Naive thymus-derived CD4-positive, alpha-beta T cell (primary cell): Measurements from ENCODE around the gene ZNF467. TPM values are rescaled to one million over a fixed set of nuclear protein-coding genes. Genes with fewer than 3 reads are reported as not detected.

Source experiments
- ATAC-seq: fragments of 150-1000 bp; cut with Tn5 transposase; 2 replicates; pipeline ENCODE4 v1.10.0; 2021; ENCODE audit warnings: mild to moderate bottlenecking, moderate library complexity
- CTCF ChIA-PET: fragments of 350-600 bp; sonication (Branson Sonifier 250); formaldehyde crosslinking; loops from one replicate; lab custom pipeline; 2021; ENCODE audit warnings: antibody characterized with exemption; lab: Charles Lee
- POLR2A ChIA-PET: fragments of 350-600 bp; sonication (Branson Sonifier 250); formaldehyde crosslinking; loops from one replicate; lab custom pipeline; 2021; ENCODE audit warnings: antibody characterized with exemption, inconsistent platforms; lab: Charles Lee
- DNase-seq, 9 donors: peaks; one replicate each; pipeline versions ENCODE4 v3.0.0 to v3.0.0-alpha.2; 2020 to 2022; ENCODE audit warnings: mixed read lengths in 1 of 9
- H3K27ac ChIP-seq: one replicate; pipeline ENCODE4 v1.7.0; 2013; ENCODE audit warnings: mild to moderate bottlenecking, low read depth, low read length, moderate library complexity
- H3K27me3 ChIP-seq, 2 donors: one replicate each; pipeline ENCODE4 v1.7.0; 2013; ENCODE audit warnings: low read length in 2 of 2, mild to moderate bottlenecking in 2 of 2, moderate library complexity in 2 of 2; ENCODE audit not compliant: control insufficient read depth in 2 of 2, insufficient read depth in 2 of 2
- H3K36me3 ChIP-seq, 3 experiments: 1 replicate in 2 of 3; 2 replicates in 1 of 3; pipeline ENCODE4 v1.7.0; 2013; ENCODE audit warnings: low read length in 3 of 3, mild to moderate bottlenecking in 3 of 3, moderate library complexity in 1 of 3; ENCODE audit not compliant: insufficient read depth in 3 of 3, control insufficient read depth in 2 of 3
- H3K4me1 ChIP-seq, 2 donors: one replicate each; pipeline ENCODE4 v1.7.0; 2013; ENCODE audit warnings: low read length in 2 of 2, mild to moderate bottlenecking in 2 of 2, moderate library complexity in 1 of 2; ENCODE audit not compliant: control insufficient read depth in 2 of 2, insufficient read depth in 2 of 2
- H3K4me3 ChIP-seq: 2 replicates; pipeline ENCODE4 v1.7.0; 2013; ENCODE audit warnings: mild to moderate bottlenecking, low read length
- H3K9me3 ChIP-seq, 3 experiments: 1 replicate in 2 of 3; 2 replicates in 1 of 3; pipeline ENCODE4 v1.7.0; 2013; ENCODE audit warnings: low read length in 3 of 3; ENCODE audit not compliant: control insufficient read depth in 2 of 3
- H3K27ac Mint-ChIP-seq, 9 donors: one replicate each; pipeline ENCODE4 v1.8.0; 2020 to 2022; ENCODE audit warnings: mixed read lengths in 9 of 9, mild to moderate bottlenecking in 8 of 9, moderate library complexity in 5 of 9, inconsistent platforms in 2 of 9
- H3K27me3 Mint-ChIP-seq, 5 donors: one replicate each; pipeline ENCODE4 v1.8.0; 2021 to 2022; ENCODE audit warnings: mixed read lengths in 5 of 5, mild to moderate bottlenecking in 1 of 5
- H3K36me3 Mint-ChIP-seq, 5 donors: one replicate each; pipeline ENCODE4 v1.8.0; 2020 to 2022; ENCODE audit warnings: mixed read lengths in 5 of 5, mild to moderate bottlenecking in 3 of 5, inconsistent platforms in 1 of 5
- H3K4me1 Mint-ChIP-seq, 7 donors: one replicate each; pipeline ENCODE4 v1.8.0; 2020 to 2022; ENCODE audit warnings: mixed read lengths in 7 of 7, mild to moderate bottlenecking in 3 of 7, inconsistent platforms in 1 of 7
- H3K4me3 Mint-ChIP-seq, 10 donors: one replicate each; pipeline ENCODE4 v1.8.0; 2020 to 2022; ENCODE audit warnings: mild to moderate bottlenecking in 10 of 10, mixed read lengths in 10 of 10, moderate library complexity in 6 of 10, inconsistent platforms in 2 of 10
- H3K9me3 Mint-ChIP-seq, 11 donors: one replicate each; pipeline ENCODE4 v1.8.0; 2020 to 2022; ENCODE audit warnings: mixed read lengths in 11 of 11, mild to moderate bottlenecking in 4 of 11, inconsistent platforms in 1 of 11, moderate library complexity in 1 of 11
- intact Hi-C, 2 donors: fragments of 100-400 bp; cut with micrococcal nuclease; formaldehyde crosslinking; loops; one replicate each; pipeline ENCODE4 v1.15.1; 2023
- polyA plus RNA-seq, 2 donors: library from polyadenylated mRNA; unstranded; fragments of 300-500 nt; fragmentation: Illumina TruSeq; gene quantifications; one replicate each; pipeline ENCODE4 v1.2.3, GENCODE V29; 2021
- total RNA-seq, 6 experiments: library from RNA in 5 of 6; stranded (reverse) in 5 of 6; gene quantifications; 1 replicate in 5 of 6; 2 replicates in 1 of 6; pipeline ENCODE4 v1.2.3 and lab custom pipeline; 2021 to 2026

ZNF467 gene
- total and polyA plus RNA-seq, 7 experiments from 2014 or later = 0.17 to 33.1 (median 6.8) TPM

GRCh38 chr7:149719050-149719899 lies 54.1 kb downstream of the ZNF467 start:
- Histone ChIP-seq H3K4me1 (peaks cover 4 to 7% of the 10 kb centered on the region in 2 donors), H3K9me3 (no peaks in the 10 kb centered on the region), H3K27me3 (no peaks in the 10 kb centered on the region), H3K36me3 (peaks cover 0 to 55% (median 0%) of the 10 kb centered on the region in 3 experiments), H3K27ac (no peak overlapping the region), H3K4me3 (no peak overlapping the region)
- Mint-ChIP-seq H3K27ac (peak overlapping the region in 1 of 9 donors; percentile 55), H3K4me3 (no peak overlapping the region), H3K27me3 (no peaks in the 10 kb centered on the region), H3K4me1 (peaks cover 12 to 26% (median 19%) of the 10 kb centered on the region in 7 donors), H3K36me3 (peaks cover 0 to 22% (median 0%) of the 10 kb centered on the region in 5 donors), H3K9me3 (no peaks in the 10 kb centered on the region)
- ATAC-seq (no peak), DNase-seq (no peak)
- intact Hi-C loops = loop anchor here (10.0 kb wide), 5 partner anchors 146 to 1636 kb away; partner anchors contain the start of genes AGAP3 (in 1 of the 2), FASTK (in 1 of the 2), PDIA4 (in 1 of the 2) and TMUB1 (in 1 of the 2)
- ChIA-PET CTCF (no interaction called here), POLR2A (no interaction called here)

- peaks cover 12 to 26% (median 19%) of the 10 kb centered on the region in 7 donors for H3K4me1 Mint-ChIP-seq
- intact Hi-C loops = loop anchor here (10.0 kb wide), 5 partner anchors 146 to 1636 kb away; partner anchors contain the start of genes AGAP3 (in 1 of the 2), FASTK (in 1 of the 2), PDIA4 (in 1 of the 2) and TMUB1 (in 1 of the 2)
- H3K27ac Mint-ChIP-seq = peak overlapping the region in 1 of 9 donors; percentile 45
- H3K4me3 Mint-ChIP-seq = no peak overlapping the region
- DNase-seq (no peak), ATAC-seq (no peak)
- no peaks in the 10 kb centered on the region for H3K27me3 Mint-ChIP-seq
- H3K27ac ChIP-seq = no peak overlapping the region
- POLR2A ChIA-PET = no interaction called here
- H3K36me3 Mint-ChIP-seq = peaks cover 0 to 19% (median 0%) of the 10 kb centered on the region in 5 donors
- CTCF ChIA-PET = no interaction called here
- H3K9me3 ChIP-seq = no peaks in the 10 kb centered on the region
- no peaks in the 10 kb centered on the region for H3K27me3 ChIP-seq
- no peak overlapping the region for H3K4me3 ChIP-seq
- peaks cover 0 to 49% (median 0%) of the 10 kb centered on the region in 3 experiments for H3K36me3 ChIP-seq
- peaks cover 10 to 13% of the 10 kb centered on the region in 2 donors for H3K4me1 ChIP-seq
- H3K9me3 Mint-ChIP-seq = no peaks in the 10 kb centered on the region
Measured at GRCh38 chr7:149718730-149719049, 54.7 kb downstream of the ZNF467 start.

GRCh38 chr7:149717481-149717880 lies 55.9 kb downstream of the ZNF467 start:
- Mint-ChIP-seq H3K27me3 (no peaks in the 10 kb centered on the region), H3K4me1 (peaks cover 12 to 26% (median 19%) of the 10 kb centered on the region in 7 donors), H3K4me3 (no peak overlapping the region), H3K27ac (peak overlapping the region in 2 of 9 donors; percentile 38 to 71), H3K9me3 (peaks cover 0 to 6% (median 0%) of the 10 kb centered on the region in 11 donors), H3K36me3 (peaks cover 0 to 15% (median 0%) of the 10 kb centered on the region in 5 donors)
- Histone ChIP-seq H3K9me3 (no peaks in the 10 kb centered on the region), H3K4me3 (no peak overlapping the region), H3K27ac (no peak overlapping the region), H3K36me3 (peaks cover 0 to 37% (median 0%) of the 10 kb centered on the region in 3 experiments), H3K4me1 (peaks cover 10 to 13% of the 10 kb centered on the region in 2 donors), H3K27me3 (no peaks in the 10 kb centered on the region)
- CTCF ChIA-PET = interaction anchor here (1.1 kb wide), 1 partner anchor 92 kb away, joined by 3 read pairs; no protein-coding TSS in a partner anchor
- DNase-seq = no peak
- intact Hi-C loops = loop anchor here (10.0 kb wide), 5 partner anchors 147 to 1637 kb away; partner anchors contain the start of genes AGAP3 (in 1 of the 2), FASTK (in 1 of the 2), PDIA4 (in 1 of the 2) and TMUB1 (in 1 of the 2)
- POLR2A ChIA-PET = no interaction called here
- ATAC-seq = no peak

- intact Hi-C loops = loop anchor here (10.0 kb wide), 5 partner anchors 148 to 1638 kb away; partner anchors contain the start of genes AGAP3 (in 1 of the 2), FASTK (in 1 of the 2), PDIA4 (in 1 of the 2) and TMUB1 (in 1 of the 2)
- CTCF ChIA-PET = interaction anchor here (1.1 kb wide), 1 partner anchor 91 kb away, joined by 3 read pairs; no protein-coding TSS in a partner anchor
Measured at GRCh38 chr7:149716932-149717307, 56.5 kb downstream of the ZNF467 start.

GRCh38 chr7:149716007-149716931 lies 57.1 kb downstream of the ZNF467 start:
- CTCF ChIA-PET = interaction anchor here (1.1 kb wide), 1 partner anchor 90 kb away, joined by 3 read pairs; no protein-coding TSS in a partner anchor
- peaks cover 0 to 26% (median 0%) of the 10 kb centered on the region in 3 experiments for H3K36me3 ChIP-seq
- H3K27me3 ChIP-seq = no peaks in the 10 kb centered on the region
- Mint-ChIP-seq H3K27me3 (no peaks in the 10 kb centered on the region), H3K9me3 (peaks cover 0 to 13% (median 6%) of the 10 kb centered on the region in 11 donors), H3K4me1 (peaks cover 12 to 26% (median 19%) of the 10 kb centered on the region in 7 donors), H3K4me3 (peak overlapping the region; percentile 36 to 90 (median 86)), H3K27ac (peak overlapping the region; percentile 6 to 94 (median 87)), H3K36me3 (peaks cover 0 to 10% (median 4%) of the 10 kb centered on the region in 5 donors)
- no peak overlapping the region for H3K4me3 ChIP-seq
- POLR2A ChIA-PET = interaction anchor here (0.7 kb wide), 1 partner anchor 133 kb away, joined by 3 read pairs; no protein-coding TSS in a partner anchor
- no peak for ATAC-seq
- intact Hi-C loops = loop anchor here (10.0 kb wide), 5 partner anchors 149 to 1639 kb away; partner anchors contain the start of genes AGAP3 (in 1 of the 2), FASTK (in 1 of the 2), PDIA4 (in 1 of the 2) and TMUB1 (in 1 of the 2)
- H3K27ac ChIP-seq = peak overlapping the region; percentile 72
- peaks cover 0 to 4% (median 0%) of the 10 kb centered on the region in 3 experiments for H3K9me3 ChIP-seq
- DNase-seq = no peak
- H3K4me1 ChIP-seq = peaks cover 10 to 13% of the 10 kb centered on the region in 2 donors

More at GRCh38 chr7:149716932-149717307, 56.5 kb downstream of the ZNF467 start:
- Mint-ChIP-seq H3K4me3 (peak overlapping the region in 4 of 10 donors; percentile 17 to 90 (median 60)), H3K9me3 (peaks cover 0 to 7% (median under 1%) of the 10 kb centered on the region in 11 donors), H3K4me1 (peaks cover 12 to 26% (median 19%) of the 10 kb centered on the region in 7 donors), H3K27me3 (no peaks in the 10 kb centered on the region), H3K27ac (peak overlapping the region in 5 of 9 donors; percentile 30 to 87 (median 61)), H3K36me3 (peaks cover 0 to 15% (median 0%) of the 10 kb centered on the region in 5 donors)
- POLR2A ChIA-PET = no interaction called here
- H3K27ac ChIP-seq = no peak overlapping the region
- H3K36me3 ChIP-seq = peaks cover 0 to 33% (median 0%) of the 10 kb centered on the region in 3 experiments
- ATAC-seq (no peak), DNase-seq (no peak)
- no peak overlapping the region for H3K4me3 ChIP-seq
- no peaks in the 10 kb centered on the region for H3K27me3 ChIP-seq
- peaks cover 10 to 13% of the 10 kb centered on the region in 2 donors for H3K4me1 ChIP-seq
- H3K9me3 ChIP-seq = no peaks in the 10 kb centered on the region
